DND-41 (cell line): ENCODE measurements around the gene LYPLAL1.

ENCODE experiments used
- EZH2 ChIP-seq: IDR thresholded peaks from 3 replicates; pipeline ENCODE4 v1.6.1; 2012; ENCODE audit warnings: borderline replicate concordance, low read depth, mild to moderate bottlenecking, moderate library complexity, low read length, inconsistent platforms; ENCODE audit not compliant: severe bottlenecking
- TF ChIP-seq, protein P1 (sequence below): IDR thresholded peaks from 2 replicates; pipeline ENCODE4 v1.5.1; 2012; ENCODE audit warnings: borderline replicate concordance, low read length, moderate library complexity, mild to moderate bottlenecking; ENCODE audit not compliant: poor library complexity, severe bottlenecking; ENCODE audit errors: extremely low read depth

DNA sequence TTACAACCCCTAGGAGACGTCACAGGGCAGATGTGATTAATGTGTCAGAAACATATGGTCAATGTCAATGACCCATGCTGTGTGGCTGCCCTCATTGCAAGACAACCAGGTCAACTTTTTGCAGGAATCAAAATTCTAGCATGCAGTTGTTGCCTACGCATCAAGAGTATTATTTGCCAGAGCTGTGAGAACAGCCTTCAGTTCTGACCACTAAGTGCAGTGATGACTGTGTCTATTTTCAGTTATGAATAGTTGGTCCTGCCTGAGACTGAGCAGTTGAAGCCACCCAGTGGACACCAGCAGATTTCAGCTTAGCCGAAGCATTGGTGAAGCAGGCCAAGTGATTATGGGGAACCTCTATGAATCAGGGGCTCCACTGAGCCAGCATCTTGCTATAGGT, 47.3 kb downstream of the LYPLAL1 start:
- TF ChIP-seq, protein P1, sequence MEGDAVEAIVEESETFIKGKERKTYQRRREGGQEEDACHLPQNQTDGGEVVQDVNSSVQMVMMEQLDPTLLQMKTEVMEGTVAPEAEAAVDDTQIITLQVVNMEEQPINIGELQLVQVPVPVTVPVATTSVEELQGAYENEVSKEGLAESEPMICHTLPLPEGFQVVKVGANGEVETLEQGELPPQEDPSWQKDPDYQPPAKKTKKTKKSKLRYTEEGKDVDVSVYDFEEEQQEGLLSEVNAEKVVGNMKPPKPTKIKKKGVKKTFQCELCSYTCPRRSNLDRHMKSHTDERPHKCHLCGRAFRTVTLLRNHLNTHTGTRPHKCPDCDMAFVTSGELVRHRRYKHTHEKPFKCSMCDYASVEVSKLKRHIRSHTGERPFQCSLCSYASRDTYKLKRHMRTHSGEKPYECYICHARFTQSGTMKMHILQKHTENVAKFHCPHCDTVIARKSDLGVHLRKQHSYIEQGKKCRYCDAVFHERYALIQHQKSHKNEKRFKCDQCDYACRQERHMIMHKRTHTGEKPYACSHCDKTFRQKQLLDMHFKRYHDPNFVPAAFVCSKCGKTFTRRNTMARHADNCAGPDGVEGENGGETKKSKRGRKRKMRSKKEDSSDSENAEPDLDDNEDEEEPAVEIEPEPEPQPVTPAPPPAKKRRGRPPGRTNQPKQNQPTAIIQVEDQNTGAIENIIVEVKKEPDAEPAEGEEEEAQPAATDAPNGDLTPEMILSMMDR: no peak
- TF ChIP-seq EZH2: no peak
